Measurements from ENCODE around the gene CTTNBP2.

The CTTNBP2 gene

GRCh38 chr7:117666031-117666430, 207.2 kb downstream of the CTTNBP2 start:
- in situ Hi-C loops (cut with MboI; ENCODE audit: low sequenced_read_pairs) = no loop called here

GRCh38 chr7:117665368-117665767, 207.9 kb downstream of the CTTNBP2 start:
- in situ Hi-C loops (cut with MboI; ENCODE audit: low sequenced_read_pairs) = no loop called here

DNA sequence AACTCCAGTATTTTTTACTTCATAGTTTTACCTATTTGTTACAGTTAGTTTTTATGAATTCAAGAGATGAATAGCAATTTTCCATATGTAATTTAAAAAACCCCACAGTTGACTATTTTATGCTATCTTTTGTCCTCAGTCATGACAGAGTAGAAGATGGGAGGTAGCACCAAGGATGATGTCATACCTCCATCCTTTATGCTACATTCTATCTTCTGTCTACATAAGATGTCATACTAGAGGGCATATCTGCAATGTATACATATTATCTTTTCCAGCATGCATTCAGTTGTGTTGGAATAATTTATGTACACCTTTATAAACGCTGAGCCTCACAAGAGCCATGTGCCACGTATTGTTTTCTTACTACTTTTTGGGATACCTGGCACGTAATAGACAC, 209.2 kb downstream of the CTTNBP2 start:
- in situ Hi-C loops (cut with MboI; ENCODE audit: low sequenced_read_pairs) = no loop called here

- in situ Hi-C loops (cut with MboI; ENCODE audit: low sequenced_read_pairs) = no loop called here
Observed at GRCh38 chr7:117661328-117661727, 211.9 kb downstream of the CTTNBP2 start.

All from HL-60/S4 treated with phorbol 12-myristate 13-acetate at 8.2 ng/mL for 4 days and 3 days (cell line).